Uterus (tissue), 2 donors: Measurements from ENCODE around the gene CYSTM1.

Experiments
- CTCF ChIP-seq, 4 experiments: fragments of 200-600 bp in 2 of 4; fragments of 450-650 bp in 2 of 4; sonication (generic) in 2 of 4; IDR thresholded peaks; one replicate each; pipeline ENCODE4 v1.5.1; 2016 to 2019; ENCODE audit warnings: antibody characterized with exemption in 4 of 4, mild to moderate bottlenecking in 2 of 4, moderate library complexity in 1 of 4
- POLR2A ChIP-seq, 2 donors: fragments of 450-650 bp; IDR thresholded peaks; one replicate each; pipeline ENCODE4 v1.6.1; 2016; ENCODE audit warnings: antibody characterized with exemption in 2 of 2, mild to moderate bottlenecking in 1 of 2, moderate library complexity in 1 of 2

GRCh38 chr5:140216478-140217074, 41.6 kb downstream of the CYSTM1 start:
- TF ChIP-seq CTCF (IDR thresholded peaks at IDR 0.05) (no peak), POLR2A (IDR thresholded peaks at IDR 0.05) (no peak)
